DOHH2 (cell line): ENCODE measurements around the gene CAMTA1.

Experiments
- CTCF ChIP-seq: fragments of 200-600 bp; sonication (generic); IDR thresholded peaks from one replicate; pipeline ENCODE4 v1.5.1; 2014; ENCODE audit warnings: antibody characterized with exemption, mild to moderate bottlenecking, low read depth, low read length; ENCODE audit not compliant: poor library complexity, severe bottlenecking
- EZH2phosphoT487 ChIP-seq: fragments of 200-600 bp; sonication (generic); IDR thresholded peaks from 2 replicates; pipeline ENCODE4 v1.6.1; 2017; ENCODE audit warnings: borderline replicate concordance, mild to moderate bottlenecking, antibody characterized with exemption, low read length, moderate library complexity, mixed read lengths

- TF ChIP-seq CTCF, result no peak
- no peak for TF ChIP-seq EZH2phosphoT487
Observed at GRCh38 chr1:7262611-7263010, 477.4 kb downstream of the CAMTA1 start.
